ENCODE measurements around the gene TPRN.
"Not testable (repeated sequence)": the region's sequence is repeated elsewhere in the genome, so short reads cannot be mapped to it uniquely, and the experiment has no call there.

The TPRN gene

DNA sequence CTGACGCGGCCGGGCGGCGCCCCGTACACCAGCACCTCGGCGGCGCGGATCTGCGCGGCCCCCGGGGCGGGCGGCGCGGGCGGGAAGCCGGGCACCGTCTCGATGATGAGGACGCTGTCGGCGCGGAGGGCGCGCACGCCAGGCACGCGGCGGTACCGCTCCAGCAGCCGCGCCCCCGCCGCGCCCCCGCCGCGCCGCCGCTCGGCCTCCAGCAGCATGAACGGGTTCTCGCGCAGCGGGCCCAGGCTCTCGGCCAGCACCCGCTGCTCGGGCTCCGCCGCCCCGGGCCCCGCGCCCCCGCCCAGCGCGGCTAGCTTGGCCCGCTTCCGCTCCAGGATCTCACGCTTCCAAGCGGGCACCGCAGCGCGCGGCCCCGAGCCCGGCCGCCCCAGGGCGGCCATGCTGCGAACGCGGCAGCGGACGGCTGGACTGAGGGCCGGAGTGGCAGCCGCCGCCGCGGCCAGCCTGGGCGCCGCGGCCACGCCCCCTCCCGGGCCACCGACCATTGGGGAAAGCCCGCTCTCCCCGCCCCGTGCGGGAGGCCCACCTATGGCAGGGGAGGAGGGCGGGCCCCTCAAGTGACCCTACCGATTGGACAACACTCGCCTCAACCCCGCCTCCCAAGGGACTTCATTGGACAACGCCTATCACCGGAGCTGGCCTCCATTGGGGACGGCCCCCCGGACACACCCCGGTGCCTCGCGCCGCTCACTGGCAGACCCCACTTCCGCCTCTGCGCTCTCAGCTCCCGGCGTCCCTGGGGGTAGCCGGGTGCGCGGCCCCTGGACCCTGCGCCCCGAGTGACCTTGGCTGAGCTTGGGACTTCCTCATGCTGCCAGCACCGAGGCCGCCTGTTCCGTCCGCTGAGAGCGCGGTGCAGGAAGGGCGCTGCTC is at the start of gene TPRN:
Gene TPRN, minus strand, starts transcription at position 431 of the 894 bp plus-strand sequence. Its CDS starts 30 bp downstream, at position 401.
- DNase-seq = peak; percentile 100

DNA sequence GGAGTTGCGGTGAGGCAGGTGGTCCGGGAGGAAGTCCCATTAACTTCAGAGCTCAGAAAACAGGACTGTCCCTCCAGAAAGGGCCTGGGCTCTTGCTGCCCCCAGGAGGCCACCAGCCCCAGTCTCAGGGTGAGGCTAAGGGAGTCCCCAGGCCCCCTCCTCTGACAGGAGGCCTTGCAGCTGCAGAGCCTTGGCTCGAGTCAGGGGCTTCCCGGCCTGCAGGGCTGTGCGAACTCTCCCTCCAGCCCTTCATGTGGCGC is 47.3 kb upstream of the TPRN start:
- DNase-seq = no peak

GRCh38 chr9:137247135-137247915 is 46.8 kb upstream of the TPRN start:
- DNase-seq = no peak

DNA sequence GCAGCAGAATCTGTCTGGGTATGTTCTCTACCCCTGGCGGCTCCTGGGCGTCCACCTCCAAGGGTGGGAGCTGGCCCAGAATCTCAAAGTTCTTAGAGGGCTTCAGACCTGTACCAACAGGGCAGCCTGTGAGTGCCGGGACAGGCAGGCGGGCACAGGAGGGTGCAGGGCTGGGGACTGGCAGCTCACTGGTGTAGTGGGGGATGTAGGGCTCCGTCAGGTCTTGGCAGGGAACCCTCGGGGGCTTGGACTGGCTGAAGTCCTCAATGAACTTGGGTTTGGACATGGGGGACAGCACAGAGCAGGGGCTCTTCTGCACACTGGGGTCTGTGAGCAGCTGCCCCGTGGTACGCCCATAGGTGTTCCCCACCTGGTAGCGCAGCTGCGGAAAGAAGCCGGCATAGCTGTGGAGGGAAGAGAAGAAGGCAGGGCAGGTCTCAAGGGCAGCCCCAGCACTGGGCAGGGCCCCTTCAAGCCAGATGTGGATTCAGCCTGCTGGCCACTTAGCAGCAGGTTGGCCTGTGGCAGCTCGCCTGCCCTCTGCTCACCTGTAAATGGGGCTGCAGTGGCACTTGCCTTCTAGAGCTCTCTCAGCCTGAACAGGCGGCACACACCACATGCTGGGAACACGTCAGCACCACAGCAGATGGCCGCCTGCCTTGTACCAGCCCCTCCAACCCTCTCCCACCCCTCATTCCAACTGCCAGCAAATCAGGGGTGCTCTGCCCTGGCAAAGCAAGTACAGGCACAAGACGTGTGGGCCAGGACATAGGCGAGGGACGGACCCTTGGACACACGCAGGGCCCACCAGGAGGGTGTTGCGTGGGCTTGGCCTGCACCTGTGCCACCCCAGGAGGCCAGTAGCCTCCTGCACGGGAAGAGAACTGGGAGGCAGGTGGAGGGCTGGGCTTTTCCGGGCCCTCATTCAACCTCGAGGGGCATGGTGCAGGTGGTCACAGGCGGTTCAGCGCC is 45.2 kb upstream of the TPRN start:
- DNase-seq = no peak

DNA sequence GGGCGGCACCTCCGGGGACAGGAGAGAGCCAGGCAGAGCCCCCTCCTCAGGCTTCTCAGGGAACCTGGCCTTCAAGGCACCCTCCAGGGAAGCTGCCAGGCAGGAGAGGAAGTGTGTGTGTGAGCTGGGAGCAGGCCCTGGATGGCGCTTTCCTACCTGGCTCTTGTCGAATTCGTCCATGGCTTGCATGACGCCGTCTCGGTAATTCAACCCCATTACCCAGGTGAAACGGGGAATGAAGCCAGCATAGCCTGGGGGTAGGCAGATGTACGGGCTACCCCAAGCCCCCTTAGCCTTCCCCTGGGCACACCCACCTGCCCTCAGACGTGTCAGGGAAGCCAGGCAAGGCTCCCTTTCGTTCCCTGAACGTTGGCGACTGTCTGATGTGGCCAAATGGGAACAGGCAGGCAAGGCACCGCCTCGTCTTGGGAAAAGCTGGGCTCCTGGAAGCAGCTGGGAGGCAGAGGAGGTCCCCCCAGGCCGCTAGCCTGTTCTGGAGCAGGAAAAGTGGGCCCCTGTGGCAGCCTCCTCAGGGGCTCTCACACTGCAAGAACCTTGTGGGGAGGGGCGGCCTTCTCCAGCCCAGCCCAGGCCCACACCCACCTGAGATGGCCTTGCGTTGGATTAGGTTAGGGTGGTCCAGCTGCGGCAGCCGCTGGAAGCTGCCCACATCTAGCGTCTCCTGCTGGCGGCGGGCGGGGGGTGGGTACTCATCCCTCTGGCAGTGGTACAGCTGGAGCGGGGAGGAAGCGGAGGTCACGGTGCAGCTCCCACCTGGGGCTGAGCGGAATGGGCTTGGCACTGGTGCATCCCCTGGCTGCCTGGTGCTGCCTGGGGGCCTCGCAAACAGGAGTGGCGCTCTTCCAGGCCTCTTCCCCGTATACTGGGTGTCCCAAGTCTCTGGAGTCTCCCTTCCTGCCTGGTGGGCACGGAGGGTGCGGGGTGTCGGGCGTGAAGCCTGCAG is 44.2 kb upstream of the TPRN start:
- DNase-seq = no peak

- DNase-seq = peak; percentile 42
These were observed 43.3 kb upstream of the TPRN start for GRCh38 chr9:137243626-137244485.

GRCh38 chr9:137243266-137243625 is 42.7 kb upstream of the TPRN start:
- not testable (repeated sequence) for DNase-seq

DNA sequence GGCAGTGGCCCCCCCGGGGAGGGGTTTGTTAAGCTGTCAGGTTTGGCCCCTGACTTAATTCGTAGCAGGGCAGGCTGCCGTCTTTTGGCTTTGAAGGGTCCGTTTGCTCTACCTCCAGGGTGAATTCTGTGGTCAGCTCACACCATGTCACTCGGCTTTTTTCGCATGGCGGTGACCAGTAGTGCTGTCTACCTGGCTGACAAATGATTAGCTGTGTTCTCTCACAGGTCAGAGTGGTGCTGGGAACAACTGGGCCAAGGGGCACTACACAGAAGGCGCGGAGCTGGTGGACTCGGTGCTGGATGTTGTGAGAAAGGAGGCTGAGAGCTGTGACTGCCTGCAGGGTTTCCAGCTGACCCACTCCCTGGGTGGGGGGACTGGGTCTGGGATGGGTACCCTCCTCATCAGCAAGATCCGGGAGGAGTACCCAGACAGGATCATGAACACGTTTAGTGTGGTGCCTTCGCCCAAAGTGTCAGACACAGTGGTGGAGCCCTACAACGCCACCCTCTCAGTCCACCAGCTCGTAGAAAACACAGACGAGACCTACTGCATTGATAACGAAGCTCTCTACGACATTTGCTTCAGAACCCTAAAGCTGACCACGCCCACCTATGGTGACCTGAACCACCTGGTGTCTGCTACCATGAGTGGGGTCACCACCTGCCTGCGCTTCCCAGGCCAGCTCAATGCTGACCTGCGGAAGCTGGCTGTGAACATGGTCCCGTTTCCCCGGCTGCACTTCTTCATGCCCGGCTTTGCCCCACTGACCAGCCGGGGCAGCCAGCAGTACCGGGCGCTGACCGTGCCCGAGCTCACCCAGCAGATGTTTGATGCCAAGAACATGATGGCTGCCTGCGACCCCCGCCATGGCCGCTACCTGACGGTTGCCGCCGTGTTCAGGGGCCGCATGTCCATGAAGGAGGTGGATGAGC is 42.0 kb upstream of the TPRN start:
- DNase-seq = peak; percentile 18

GRCh38 chr9:137241490-137242268 is 41.1 kb upstream of the TPRN start:
- DNase-seq = peak; percentile 73

DNA sequence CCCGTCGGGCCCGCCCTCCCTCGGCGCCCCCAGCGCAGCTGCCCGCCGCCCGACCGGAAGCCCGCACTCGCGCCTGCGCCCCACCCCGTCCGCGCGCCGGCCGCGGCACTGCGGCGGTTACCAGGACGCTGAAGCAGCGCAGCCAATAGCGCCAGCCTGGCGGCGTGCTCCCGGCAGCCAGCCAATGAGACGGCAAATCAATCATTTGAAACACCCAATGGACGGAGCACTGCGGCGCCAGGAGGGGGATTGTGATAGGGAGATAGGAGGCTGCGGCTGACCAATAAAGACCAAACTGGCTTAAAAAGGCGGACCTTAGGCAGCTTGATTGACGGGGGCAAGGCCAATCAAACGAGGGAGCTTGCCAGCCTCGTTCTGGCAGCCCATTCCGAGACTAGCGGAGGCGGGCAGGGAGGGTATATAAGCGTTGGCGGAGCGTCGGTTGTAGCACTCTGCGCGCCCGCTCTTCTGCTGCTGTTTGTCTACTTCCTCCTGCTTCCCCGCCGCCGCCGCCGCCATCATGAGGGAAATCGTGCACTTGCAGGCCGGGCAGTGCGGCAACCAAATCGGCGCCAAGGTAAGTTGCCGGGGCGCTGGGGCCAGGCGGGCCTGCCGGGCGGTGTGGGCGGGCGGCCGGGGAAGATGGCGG is 40.4 kb upstream of the TPRN start, which contains the start of gene TUBB4B:
Gene TUBB4B, plus strand, starts transcription at position 447 of the 649 bp plus-strand sequence. Its CDS starts 74 bp downstream, at position 521.
- DNase-seq = peak; percentile 99

DNA sequence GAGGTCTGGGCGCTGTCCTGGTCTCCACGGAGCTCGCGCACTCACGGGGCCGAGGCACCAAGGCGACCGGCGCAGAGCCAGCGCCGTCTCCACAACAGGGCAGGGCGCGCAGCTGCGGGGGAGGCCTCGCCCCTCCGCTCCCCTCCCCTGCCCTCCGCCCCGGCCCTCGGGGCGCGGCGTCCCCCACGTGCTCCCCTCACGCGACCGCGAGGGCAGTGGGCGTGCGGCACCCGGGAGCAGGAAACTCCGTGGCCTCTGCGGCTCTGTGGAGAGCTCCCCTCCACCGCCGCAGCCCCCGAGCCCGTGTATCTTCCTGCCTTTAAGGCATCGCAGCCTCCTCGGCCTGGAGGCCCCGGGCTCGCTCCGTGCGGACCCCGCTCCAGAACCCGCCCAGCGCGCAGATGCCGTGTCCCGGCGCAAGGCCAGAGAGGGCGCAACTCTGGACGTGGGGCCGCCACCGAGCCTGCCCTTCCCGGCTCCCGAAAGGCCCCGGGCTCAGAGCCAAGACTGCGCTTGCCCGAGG is 39.8 kb upstream of the TPRN start:
- peak; percentile 74 for DNase-seq

- DNase-seq = not testable (repeated sequence)
These were observed 39.1 kb upstream of the TPRN start for GRCh38 chr9:137239541-137240200.

DNA sequence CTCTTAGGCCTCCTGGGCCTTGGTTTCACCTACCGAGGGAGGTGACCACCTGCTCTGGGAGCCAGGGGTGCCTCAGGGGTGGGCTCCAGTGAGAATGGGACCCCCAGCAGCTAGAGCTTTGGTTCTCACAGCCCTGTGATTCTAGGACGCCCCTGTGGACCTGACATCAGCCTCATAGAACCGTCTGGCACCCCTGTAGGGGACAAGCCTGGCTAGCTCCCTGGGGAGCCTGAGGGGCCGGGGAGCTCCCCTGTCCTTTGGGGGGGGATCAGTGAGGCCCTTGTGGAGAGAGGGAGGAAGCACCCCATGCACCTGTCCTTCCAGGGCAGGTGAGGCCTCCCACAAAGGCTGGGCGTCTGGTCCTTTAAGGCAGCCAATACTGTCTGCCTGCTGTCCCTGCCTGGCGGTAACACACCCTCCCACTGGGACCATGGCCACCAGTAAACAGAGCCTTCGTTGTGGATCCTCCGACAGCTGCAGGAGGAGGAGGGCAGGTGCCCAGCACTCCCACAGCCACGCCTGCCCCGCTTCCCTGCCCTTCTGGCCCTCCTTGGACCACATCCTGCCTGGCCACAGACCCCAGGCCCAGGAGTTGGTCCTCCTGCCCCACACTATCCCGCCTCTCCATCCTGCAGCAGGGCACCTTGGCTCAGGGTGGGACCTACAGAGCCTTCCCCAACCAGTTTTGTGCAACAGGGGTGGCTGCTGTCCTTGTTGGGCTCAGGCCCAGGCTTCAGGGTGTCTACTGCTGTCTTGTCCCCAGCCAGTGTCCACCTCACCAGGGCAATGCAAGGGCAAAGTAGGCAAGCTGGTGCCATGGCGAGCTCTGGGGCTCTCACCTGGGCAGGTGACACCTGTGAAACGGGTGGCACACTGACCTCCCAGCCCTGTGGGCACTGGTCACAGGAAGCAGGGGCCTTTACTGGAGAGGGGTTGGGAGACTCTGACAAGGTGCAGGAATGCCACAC is 37.5 kb upstream of the TPRN start:
- no peak for DNase-seq

GRCh38 chr9:137236936-137237421 is 36.4 kb upstream of the TPRN start:
- DNase-seq = no peak

GRCh38 chr9:137236238-137236935 is 35.8 kb upstream of the TPRN start:
- DNase-seq = peak; percentile 93
